Hematopoietic multipotent progenitor cell treated with erythropoietin and hydrocortisone succinate and interleukin-3 and kit ligand, for 17 days (in vitro differentiated cells): ENCODE results near the gene PLEKHA6.

Experiments used
- DNase-seq: peaks from one replicate; pipeline ENCODE4 v3.0.0-alpha.2; 2015; ENCODE audit warnings: low spot score

PLEKHA6 gene

DNA sequence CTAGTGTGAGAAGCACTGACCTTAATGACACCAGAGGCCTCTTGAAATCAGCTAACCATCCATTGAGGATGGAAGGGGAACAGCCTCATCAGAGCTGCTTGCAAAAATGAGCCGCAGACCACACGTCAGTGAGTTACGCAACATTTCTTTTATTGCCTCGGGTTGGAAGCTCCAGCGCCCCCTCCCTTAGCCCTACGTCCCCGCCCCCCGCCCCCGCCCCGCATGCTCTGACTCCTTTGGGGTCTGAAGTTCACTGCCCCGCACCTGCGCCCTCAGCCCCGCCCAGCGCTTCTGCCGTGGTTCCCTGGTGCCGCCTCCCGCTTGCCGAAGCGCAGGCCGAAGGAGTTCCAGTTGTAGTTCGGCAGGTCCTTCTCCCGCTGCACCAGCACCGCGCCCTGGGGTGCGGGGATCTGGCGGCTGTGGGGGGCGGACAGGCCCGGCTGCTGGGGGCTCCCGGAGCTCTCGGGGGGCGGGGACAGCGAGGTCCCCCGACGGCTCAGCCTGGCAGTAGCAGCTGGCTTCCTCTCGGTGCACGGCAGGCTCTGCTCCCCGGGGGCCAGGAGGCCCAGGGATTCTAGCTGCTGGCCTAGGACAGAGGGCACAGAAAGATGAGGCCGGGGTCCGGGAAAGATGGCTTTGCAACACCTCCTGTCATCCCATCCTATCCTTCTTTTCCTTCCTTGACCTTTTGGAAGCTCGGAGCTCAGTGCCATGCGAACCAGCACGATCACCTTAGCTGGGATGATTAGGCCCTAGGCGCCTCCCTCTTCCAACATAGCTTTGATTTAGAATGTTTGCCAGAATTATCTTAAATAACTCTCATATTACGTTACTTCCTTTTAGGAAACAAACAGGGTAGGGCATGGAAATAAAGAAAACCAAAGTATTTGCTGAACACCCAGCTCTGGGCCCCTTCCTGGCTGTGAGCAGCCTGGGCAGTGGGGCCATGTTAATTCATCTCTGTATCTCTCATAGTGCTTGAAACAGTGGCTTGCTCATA lies 169.2 kb downstream of the PLEKHA6 start:
- no peak for DNase-seq

DNA sequence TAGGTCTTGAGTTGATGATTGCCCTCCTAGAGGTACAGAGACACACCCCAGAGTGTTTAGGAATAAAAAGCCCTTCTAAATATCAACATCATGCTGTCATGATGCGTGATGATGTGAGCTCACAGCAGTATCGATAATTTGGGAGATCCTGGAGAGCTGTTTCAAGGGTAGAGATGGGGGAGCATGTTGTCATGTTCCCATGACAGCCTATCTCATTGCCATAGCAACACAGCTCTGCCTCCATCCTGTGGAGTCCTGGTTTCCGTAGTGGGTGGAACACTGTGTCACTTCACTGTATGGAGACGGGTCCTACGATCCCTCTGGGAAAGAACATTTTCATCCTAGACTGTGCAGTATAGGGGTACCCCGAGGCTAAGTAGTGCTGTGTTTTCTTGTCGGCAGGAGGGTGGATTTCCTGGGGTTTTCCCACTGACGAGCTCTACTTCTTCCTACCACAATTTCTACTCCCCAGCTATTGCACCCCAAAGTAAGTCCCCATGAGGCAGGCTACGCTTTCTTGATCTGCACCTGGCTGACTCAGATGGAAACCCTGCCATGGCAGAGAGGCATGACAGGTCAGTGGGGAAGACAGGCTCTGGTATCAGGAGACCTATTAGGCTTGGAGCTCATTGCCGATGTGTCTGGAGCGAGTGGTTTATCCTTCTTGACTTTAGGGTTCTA lies 170.6 kb downstream of the PLEKHA6 start:
- no peak for DNase-seq

GRCh38 chr1:204186597-204186996 lies 173.1 kb downstream of the PLEKHA6 start:
- DNase-seq, result no peak

DNA sequence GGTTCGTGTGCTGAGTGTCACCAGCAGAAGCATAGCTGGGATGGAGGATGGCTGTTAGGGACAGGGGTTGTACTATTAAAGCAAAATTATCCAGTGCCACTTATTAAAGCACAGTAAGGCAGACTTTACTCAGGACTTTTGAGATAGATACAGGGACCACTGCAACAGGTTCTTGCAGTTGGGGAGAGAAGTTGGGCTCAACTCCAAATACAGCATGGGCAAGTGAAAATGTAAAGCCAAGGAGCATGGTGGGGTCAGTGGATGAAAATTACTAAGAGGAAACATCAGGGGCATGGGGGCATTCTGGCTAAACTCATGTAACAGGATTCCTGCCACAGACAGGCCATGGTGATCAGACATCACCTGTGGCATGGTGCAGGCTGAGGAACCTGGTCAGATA lies 178.6 kb downstream of the PLEKHA6 start:
- no peak for DNase-seq

- DNase-seq, result no peak
Measured at GRCh38 chr1:204180133-204180532, 179.6 kb downstream of the PLEKHA6 start.

DNA sequence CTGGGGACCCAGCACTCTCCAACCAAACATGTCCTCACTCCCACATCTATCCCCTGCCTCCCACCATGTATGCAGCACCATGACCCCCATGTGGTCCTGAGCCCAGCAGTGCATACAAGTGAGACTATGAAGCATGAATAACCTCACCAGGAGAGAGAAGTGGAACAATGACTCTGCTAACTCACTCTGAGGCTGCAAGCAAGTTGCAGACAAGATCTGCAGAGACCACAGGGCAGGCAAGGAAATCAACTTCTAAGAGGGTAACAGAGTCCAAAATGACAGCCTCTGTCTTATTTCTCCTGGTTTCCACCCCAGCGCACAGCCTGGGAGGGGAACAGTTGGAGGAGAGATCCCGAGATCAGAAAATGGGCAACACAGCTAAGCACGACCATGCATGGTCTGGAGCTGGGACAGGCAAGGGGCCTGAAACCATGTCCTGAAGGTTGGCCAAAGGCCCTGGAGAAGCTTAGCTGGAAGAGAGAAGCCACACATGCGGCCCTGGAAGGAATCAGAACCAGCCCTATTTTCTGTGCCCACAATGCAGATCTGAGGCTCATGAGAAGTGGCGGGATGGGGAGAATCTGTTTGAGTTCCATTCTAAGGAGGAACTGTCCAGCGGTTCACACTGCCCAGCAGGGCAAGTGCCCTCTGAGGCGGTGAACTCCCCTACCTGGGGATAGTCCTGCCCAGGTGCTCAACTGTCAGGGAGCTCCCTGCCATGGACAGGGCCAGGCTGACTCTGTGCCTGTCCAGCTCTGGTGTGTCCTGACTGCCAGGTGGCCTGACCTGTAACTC lies 181.0 kb downstream of the PLEKHA6 start:
- DNase-seq, result no peak

GRCh38 chr1:204177133-204177532 lies 182.6 kb downstream of the PLEKHA6 start:
- DNase-seq, result no peak

- DNase-seq, result no peak
Measured at GRCh38 chr1:204176049-204176448, 183.7 kb downstream of the PLEKHA6 start.

DNA sequence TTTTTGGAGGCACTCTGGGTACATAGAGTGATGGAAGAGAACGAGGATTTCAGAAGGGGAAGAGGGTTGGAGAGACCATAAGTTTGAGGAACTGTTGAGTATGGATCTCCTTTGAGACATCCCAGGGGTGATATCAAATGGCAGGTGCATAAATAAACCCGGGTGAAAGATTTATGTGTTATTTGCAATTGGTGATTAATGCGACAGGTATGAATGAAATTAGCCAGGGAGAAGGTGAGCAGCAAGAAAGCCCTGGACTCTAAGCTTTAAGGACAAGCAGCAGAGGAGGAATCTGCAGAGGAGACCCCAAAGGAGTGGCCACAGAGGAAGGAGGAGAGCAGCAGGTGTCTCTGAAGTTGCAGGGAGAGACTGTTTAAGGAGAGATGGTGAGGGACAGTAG lies 184.8 kb downstream of the PLEKHA6 start:
- no peak for DNase-seq

- no peak for DNase-seq
Measured at GRCh38 chr1:204172404-204173029, 187.2 kb downstream of the PLEKHA6 start.

GRCh38 chr1:204171751-204172178 lies 188.0 kb downstream of the PLEKHA6 start:
- no peak for DNase-seq

- no peak for DNase-seq
Measured at GRCh38 chr1:204170494-204171155, 189.1 kb downstream of the PLEKHA6 start.

DNA sequence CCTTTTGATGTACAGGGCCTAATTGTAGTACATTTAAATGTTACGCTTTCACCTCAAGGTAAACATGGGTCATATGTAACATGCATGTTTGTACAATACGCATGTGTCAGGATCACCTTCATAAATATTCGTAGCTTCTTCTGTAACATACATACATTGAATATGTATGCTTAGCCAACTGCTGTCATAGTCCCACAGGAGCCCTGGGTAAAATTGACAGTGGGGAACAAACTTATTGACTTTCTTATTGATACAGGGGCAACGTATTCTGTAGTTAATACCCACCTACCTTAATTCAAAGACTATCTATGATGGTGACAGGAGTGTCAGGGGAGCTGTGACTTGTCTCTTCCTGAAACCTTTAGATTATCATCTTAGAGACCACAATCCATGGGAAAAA lies 189.9 kb downstream of the PLEKHA6 start:
- no peak for DNase-seq
